SK-N-SH (cell line): ENCODE results near the gene MCEMP1. TPM values are rescaled to one million over a fixed set of nuclear protein-coding genes. Genes with fewer than 3 reads are reported as not detected.

ENCODE experiments used
- CTCF ChIA-PET: fragments of 300-600, 350-600 bp; formaldehyde crosslinking; extraction: SDS; loops from one replicate; lab custom pipeline; 2021; lab: Yijun Ruan, JAX
- POLR2A ChIA-PET: fragments of 350-600 bp; sonication (Branson Sonifier 250); formaldehyde crosslinking; extraction: SDS; loops from one replicate; lab custom pipeline; 2020; ENCODE audit warnings: antibody characterized with exemption, inconsistent platforms; lab: Yijun Ruan, JAX
- DNase-seq: peaks from one replicate; pipeline ENCODE4 v3.0.0; 2012
- H2AFZ ChIP-seq: fragments of 200-600 bp; sonication (generic); 2 replicates; pipeline ENCODE4 v1.8.1; 2016; ENCODE audit warnings: antibody characterized with exemption, mild to moderate bottlenecking, low read depth
- H3F3A ChIP-seq: fragments of 200-600 bp; sonication (generic); replicated peaks from 2 replicates; pipeline ENCODE3; 2016; ENCODE audit warnings: antibody characterized with exemption, mild to moderate bottlenecking; ENCODE audit not compliant: insufficient read depth
- H3K27ac ChIP-seq, 2 experiments: fragments of 200-500 bp in 1 of 2; fragments of 200-600 bp in 1 of 2; sonication (Bioruptor generic) in 1 of 2; sonication (generic), shearing (Covaris generic) in 1 of 2; 2 replicates each; pipeline versions ENCODE4 v1.5.1 to v1.6.1; 2014 to 2016; ENCODE audit warnings: low read depth in 2 of 2, inconsistent platforms in 1 of 2, low read length in 1 of 2, mild to moderate bottlenecking in 1 of 2, mixed read lengths in 1 of 2
- H3K27me3 ChIP-seq: fragments of 200-600 bp; sonication (generic), shearing (Covaris generic); 2 replicates; pipeline ENCODE4 v1.6.1; 2016; ENCODE audit warnings: mixed run types; ENCODE audit not compliant: insufficient read depth
- H3K36me3 ChIP-seq, 2 experiments: fragments of 200-500 bp in 1 of 2; fragments of 200-600 bp in 1 of 2; sonication (Bioruptor generic) in 1 of 2; sonication (generic) in 1 of 2; replicated peaks in 1 of 2; 2 replicates each; pipeline versions ENCODE3 to v1.5.1; 2014 to 2016; ENCODE audit warnings: low read length in 1 of 2, mild to moderate bottlenecking in 1 of 2; ENCODE audit not compliant: insufficient read depth in 2 of 2, control insufficient read depth in 1 of 2
- H3K4me1 ChIP-seq, 2 experiments: fragments of 200-500 bp in 1 of 2; fragments of 200-600 bp in 1 of 2; sonication (Bioruptor generic) in 1 of 2; sonication (generic), shearing (Covaris generic) in 1 of 2; 2 replicates each; pipeline versions ENCODE4 v1.5.1 to v1.6.1; 2014 to 2016; ENCODE audit warnings: low read depth in 1 of 2, low read length in 1 of 2, mixed run types in 1 of 2; ENCODE audit not compliant: insufficient read depth in 2 of 2, control insufficient read depth in 1 of 2
- H3K4me2 ChIP-seq: fragments of 200-600 bp; sonication (generic), shearing (Covaris generic); 2 replicates; pipeline ENCODE4 v1.6.1; 2017; ENCODE audit warnings: mixed run types
- H3K4me3 ChIP-seq, 2 experiments: fragments of 200-500 bp in 1 of 2; fragments of 200-600 bp in 1 of 2; sonication (Bioruptor generic) in 1 of 2; sonication (generic), shearing (Covaris generic) in 1 of 2; 2 replicates each; pipeline versions ENCODE4 v1.5.1 to v1.8.1; 2014 to 2016; ENCODE audit warnings: low read depth in 2 of 2, inconsistent platforms in 1 of 2, low read length in 1 of 2, mild to moderate bottlenecking in 1 of 2, mixed read lengths in 1 of 2, moderate library complexity in 1 of 2
- H3K79me2 ChIP-seq: fragments of 200-600 bp; sonication (generic); 2 replicates; pipeline ENCODE4 v1.8.1; 2017; ENCODE audit warnings: mild to moderate bottlenecking; ENCODE audit not compliant: insufficient read depth
- H3K9ac ChIP-seq: fragments of 200-600 bp; sonication (generic); 2 replicates; pipeline ENCODE4 v1.6.1; 2017; ENCODE audit warnings: mixed run types
- H3K9me2 ChIP-seq: fragments of 200-600 bp; sonication (generic); 2 replicates; pipeline ENCODE4 v1.6.1; 2017; ENCODE audit warnings: mixed run types
- H3K9me3 ChIP-seq: fragments of 200-600 bp; sonication (generic); 2 replicates; pipeline ENCODE4 v1.6.1; 2017; ENCODE audit warnings: mixed run types, mild to moderate bottlenecking, moderate library complexity
- H4K20me1 ChIP-seq: fragments of 200-600 bp; sonication (generic); 2 replicates; pipeline ENCODE4 v1.6.1; 2017; ENCODE audit warnings: mild to moderate bottlenecking, mixed run types; ENCODE audit not compliant: insufficient read depth
- CHD2 ChIP-seq: fragments of 150-350 bp; IDR thresholded peaks from 2 replicates; pipeline ENCODE4 v1.6.1; 2018; ENCODE audit warnings: low read length; ENCODE audit not compliant: partially characterized antibody
- CTCF ChIP-seq: fragments of 200-600 bp; sonication (generic); IDR thresholded peaks from 2 replicates; pipeline ENCODE4 v1.6.1; 2017; ENCODE audit warnings: antibody characterized with exemption, mild to moderate bottlenecking, moderate library complexity
- ELF1 ChIP-seq: IDR thresholded peaks from 2 replicates; pipeline ENCODE4 v1.4.0; 2012
- EP300 ChIP-seq, 2 experiments: IDR thresholded peaks; 2 replicates each; pipeline versions ENCODE4 v1.4.0 to v1.6.1; 2012; ENCODE audit warnings: borderline replicate concordance in 1 of 2, low read depth in 1 of 2, low read length in 1 of 2
- EZH2phosphoT487 ChIP-seq: fragments of 200-600 bp; sonication (generic); IDR thresholded peaks from 2 replicates; pipeline ENCODE4 v1.6.1; 2017; ENCODE audit warnings: low read depth, mixed run types, mild to moderate bottlenecking, antibody characterized with exemption, moderate library complexity, borderline replicate concordance
- FOXJ3 ChIP-seq: sonication (generic); formaldehyde crosslinking; IDR thresholded peaks from 2 replicates; pipeline ENCODE4 v1.5.1; 2020; ENCODE audit warnings: mild to moderate bottlenecking, missing genetic modification reagents
- GABPA ChIP-seq: IDR thresholded peaks from 2 replicates; pipeline ENCODE4 v1.4.0; 2012; ENCODE audit warnings: low read depth, mild to moderate bottlenecking
- GATA2 ChIP-seq: sonication (generic); formaldehyde crosslinking; IDR thresholded peaks from 2 replicates; pipeline ENCODE4 v1.5.0; 2020; ENCODE audit warnings: mild to moderate bottlenecking, missing genetic modification reagents
- IRF3 ChIP-seq: fragments of 150-350 bp; IDR thresholded peaks from 2 replicates; pipeline ENCODE4 v1.6.1; 2016; ENCODE audit warnings: mild to moderate bottlenecking, low read depth, low read length
- JUND ChIP-seq: IDR thresholded peaks from 2 replicates; pipeline ENCODE4 v1.4.0; 2012
- MAX ChIP-seq: IDR thresholded peaks from 2 replicates; pipeline ENCODE4 v1.4.0; 2012; ENCODE audit warnings: low read depth
- MEF2A ChIP-seq: IDR thresholded peaks from 2 replicates; pipeline ENCODE4 v1.4.0; 2012; ENCODE audit warnings: low read depth, borderline replicate concordance
- MXI1 ChIP-seq: IDR thresholded peaks from 2 replicates; pipeline ENCODE4 v1.6.1; 2012; ENCODE audit warnings: mild to moderate bottlenecking, low read depth, low read length, improper control_type of control experiment
- NFIC ChIP-seq: IDR thresholded peaks from 2 replicates; pipeline ENCODE4 v1.4.0; 2012; ENCODE audit warnings: borderline replicate concordance
- NRF1 ChIP-seq: IDR thresholded peaks from 2 replicates; pipeline ENCODE4 v1.6.1; 2012; ENCODE audit warnings: low read depth, mild to moderate bottlenecking, low read length
- RAD21 ChIP-seq: IDR thresholded peaks from 2 replicates; pipeline ENCODE4 v1.6.1; 2012; ENCODE audit warnings: mild to moderate bottlenecking, low read length
- RFX5 ChIP-seq: IDR thresholded peaks from 2 replicates; pipeline ENCODE4 v1.6.1; 2012; ENCODE audit warnings: mild to moderate bottlenecking, improper control_type of control experiment, low read length
- RXRA ChIP-seq: IDR thresholded peaks from 2 replicates; pipeline ENCODE4 v1.4.0; 2012; ENCODE audit warnings: low read depth, mild to moderate bottlenecking, borderline replicate concordance
- SIN3A ChIP-seq: IDR thresholded peaks from 2 replicates; pipeline ENCODE4 v1.6.1; 2012; ENCODE audit warnings: low read depth, mild to moderate bottlenecking, low read length, moderate library complexity, borderline replicate concordance
- TCF12 ChIP-seq: IDR thresholded peaks from 2 replicates; pipeline ENCODE4 v1.4.0; 2012
- TEAD4 ChIP-seq: IDR thresholded peaks from 2 replicates; pipeline ENCODE4 v1.4.0; 2012; ENCODE audit warnings: mild to moderate bottlenecking, borderline replicate concordance; ENCODE audit not compliant: insufficient read depth
- YY1 ChIP-seq: IDR thresholded peaks from 2 replicates; pipeline ENCODE4 v1.4.0; 2012; ENCODE audit warnings: low read depth, mild to moderate bottlenecking
- WGBS: methylation state at CpG from one replicate; pipeline ENCODE4 v1.1.6; 2017; ENCODE audit warnings: low lambda C conversion rate; 5-methylcytosine and 5-hydroxymethylcytosine counted together
- polyA plus RNA-seq, 3 experiments: library from polyadenylated mRNA; depleted of rRNA; stranded (reverse); fragments of >200 nt; gene quantifications; 2 replicates each; pipeline ENCODE4 v1.2.3, GENCODE V29; 2012
- TF ChIP-seq, protein P1 (sequence below): fragments of 150-350 bp; IDR thresholded peaks from 2 replicates; pipeline ENCODE4 v1.6.1; 2017; ENCODE audit warnings: antibody characterized with exemption, low read length, low read depth, borderline replicate concordance

Gene MCEMP1
- polyA plus RNA-seq, 1 of the 3 experiments (the other 2 are of a cell fraction): not detected

DNA sequence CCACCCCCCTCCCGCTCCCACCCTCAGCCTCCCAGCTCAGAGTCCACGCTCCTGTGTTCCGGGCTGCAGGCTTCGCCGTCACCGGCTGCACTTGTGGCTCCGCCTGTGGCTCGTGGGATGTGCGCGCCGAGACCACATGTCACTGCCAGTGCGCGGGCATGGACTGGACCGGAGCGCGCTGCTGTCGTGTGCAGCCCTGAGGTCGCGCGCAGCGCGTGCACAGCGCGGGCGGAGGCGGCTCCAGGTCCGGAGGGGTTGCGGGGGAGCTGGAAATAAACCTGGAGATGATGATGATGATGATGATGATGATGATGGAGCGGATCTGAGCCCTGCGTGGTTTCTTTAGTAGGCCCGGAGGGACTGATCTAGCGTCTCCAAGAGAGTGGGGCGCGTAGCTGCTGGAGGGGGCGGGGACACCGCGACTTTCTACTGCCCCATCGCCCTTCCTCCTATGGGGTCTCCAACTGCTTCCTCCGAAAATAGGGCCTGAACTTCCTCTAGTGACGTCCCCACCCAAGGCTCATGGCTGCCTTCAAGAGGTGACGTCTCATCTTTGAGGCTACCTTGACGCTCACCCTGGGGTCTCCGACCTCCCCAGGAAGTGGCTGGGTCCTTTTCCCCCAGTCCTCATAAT is 6.6 kb upstream of the MCEMP1 start:
- H3K9ac ChIP-seq: no peak overlapping the region
- CTCF ChIA-PET: interaction anchor here (0.6 to 4.3 kb wide), 6 partner anchors 11 to 635 kb away, joined by 3 to 16 read pairs (median 4); partner anchors contain the start of gene TRAPPC5
- TF ChIP-seq TCF12 (no peak), CHD2 (no peak), YY1 (no peak), RFX5 (no peak), NFIC (no peak), RAD21 (no peak), RXRA (no peak), EP300 (IDR thresholded peaks at IDR 0.05; ENCODE audit: borderline replicate concordance in 1 of 2, low read depth in 1 of 2, low read length in 1 of 2) (no peak)
- TF ChIP-seq, protein P1, sequence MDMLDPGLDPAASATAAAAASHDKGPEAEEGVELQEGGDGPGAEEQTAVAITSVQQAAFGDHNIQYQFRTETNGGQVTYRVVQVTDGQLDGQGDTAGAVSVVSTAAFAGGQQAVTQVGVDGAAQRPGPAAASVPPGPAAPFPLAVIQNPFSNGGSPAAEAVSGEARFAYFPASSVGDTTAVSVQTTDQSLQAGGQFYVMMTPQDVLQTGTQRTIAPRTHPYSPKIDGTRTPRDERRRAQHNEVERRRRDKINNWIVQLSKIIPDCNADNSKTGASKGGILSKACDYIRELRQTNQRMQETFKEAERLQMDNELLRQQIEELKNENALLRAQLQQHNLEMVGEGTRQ: no peak
- no peaks in the 10 kb centered on the region for H3K4me1 ChIP-seq
- no peaks in the 10 kb centered on the region for H4K20me1 ChIP-seq
- no peaks in the 10 kb centered on the region for H3K79me2 ChIP-seq
- no peaks in the 10 kb centered on the region for H3K9me2 ChIP-seq
- no peak overlapping the region for H3K4me2 ChIP-seq
- no peak for DNase-seq
- no peaks in the 10 kb centered on the region for H3K9me3 ChIP-seq
- POLR2A ChIA-PET: no interaction called here
- no peak overlapping the region for H3K27ac ChIP-seq
- H3K27me3 ChIP-seq: peaks cover 55% of the 10 kb centered on the region
- H3F3A ChIP-seq: no peaks in the 10 kb centered on the region
- 4% methylated on average over 20 of the region's 43 CpGs for WGBS
- H2AFZ ChIP-seq: no peak overlapping the region
- no peak overlapping the region for H3K4me3 ChIP-seq
- no peaks in the 10 kb centered on the region for H3K36me3 ChIP-seq

DNA sequence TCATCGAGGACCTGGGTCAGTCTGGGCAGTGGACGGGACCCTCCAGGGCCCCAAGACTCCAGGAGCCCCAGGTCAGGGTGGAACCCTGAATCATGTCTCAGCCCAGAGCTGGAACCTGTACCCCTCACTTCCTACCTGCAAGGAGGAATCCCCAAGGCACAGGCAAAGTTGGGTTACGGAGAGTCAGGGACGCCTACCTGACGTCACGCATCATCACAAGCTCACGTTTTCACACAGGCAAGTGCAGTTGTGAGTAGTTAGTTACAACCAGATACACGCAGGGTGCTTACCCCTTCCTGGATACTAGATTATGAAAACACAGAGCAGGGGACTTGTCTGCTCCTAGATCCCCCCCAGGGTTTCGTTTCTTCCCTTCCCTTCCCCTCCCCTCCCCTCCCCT is 6.1 kb upstream of the MCEMP1 start:
- H3K4me2 ChIP-seq: no peak overlapping the region
- CTCF ChIA-PET: interaction anchor here (0.9 to 4.3 kb wide), 5 partner anchors 10 to 316 kb away, joined by 3 to 16 read pairs (median 4); partner anchors contain the start of gene TRAPPC5

More for the DNA sequence above, 6.1 kb upstream of the MCEMP1 start:
- no peak for DNase-seq
- WGBS: 5% methylated on average over 7 of the region's 9 CpGs
- no peak overlapping the region for H3K9ac ChIP-seq
- H3K4me1 ChIP-seq: no peaks in the 10 kb centered on the region
- peaks cover 57% of the 10 kb centered on the region for H3K27me3 ChIP-seq
- H2AFZ ChIP-seq: no peak overlapping the region
- no peaks in the 10 kb centered on the region for H4K20me1 ChIP-seq
- TF ChIP-seq YY1: no peak
- TF ChIP-seq MAX: no peak
- TF ChIP-seq RFX5: no peak
- TF ChIP-seq JUND: no peak
- TF ChIP-seq GABPA: no peak
- TF ChIP-seq ELF1: no peak
- no peak for TF ChIP-seq IRF3
- no peak for TF ChIP-seq EP300 (IDR thresholded peaks at IDR 0.05; ENCODE audit: borderline replicate concordance in 1 of 2, low read depth in 1 of 2, low read length in 1 of 2)
- no peak for TF ChIP-seq EZH2phosphoT487
- no peak for TF ChIP-seq GATA2 (CRISPR knock-in tag)
- TF ChIP-seq FOXJ3 (CRISPR knock-in tag): no peak
- no peak for TF ChIP-seq SIN3A
- no peak for TF ChIP-seq TEAD4
- TF ChIP-seq RXRA: no peak
- TF ChIP-seq MEF2A: no peak
- no peak for TF ChIP-seq CTCF
- no peak for TF ChIP-seq NRF1
- TF ChIP-seq, protein P1: no peak
- TF ChIP-seq MXI1: no peak
- TF ChIP-seq, all 33 proteins: peak for 0
- H3K9me3 ChIP-seq: no peaks in the 10 kb centered on the region
- POLR2A ChIA-PET: no interaction called here
- no peaks in the 10 kb centered on the region for H3K9me2 ChIP-seq
- no peak overlapping the region for H3K27ac ChIP-seq
- H3K79me2 ChIP-seq: no peaks in the 10 kb centered on the region
- no peak overlapping the region for H3K4me3 ChIP-seq
- no peaks in the 10 kb centered on the region for H3F3A ChIP-seq
- no peaks in the 10 kb centered on the region for H3K36me3 ChIP-seq
